Hepatocyte (in vitro differentiated cells): Measurements from ENCODE around the gene KCNQ5. TPM values are rescaled to one million over a fixed set of nuclear protein-coding genes. Genes with fewer than 3 reads are reported as not detected.

ENCODE experiments used
- DNase-seq: peaks from one replicate; pipeline ENCODE4 v3.0.0-alpha.2; 2016; ENCODE audit warnings: low spot score
- H2AFZ ChIP-seq: fragments of 200-600 bp; sonication (generic); 2 replicates; pipeline ENCODE4 v1.6.0; 2016; ENCODE audit warnings: antibody characterized with exemption, mild to moderate bottlenecking
- H3K27ac ChIP-seq: fragments of 200-600 bp; sonication (generic); 2 replicates; pipeline ENCODE4 v1.5.1; 2016; ENCODE audit warnings: mild to moderate bottlenecking
- H3K27me3 ChIP-seq: fragments of 200-600 bp; sonication (generic); 2 replicates; pipeline ENCODE4 v1.6.1; 2016
- H3K36me3 ChIP-seq: fragments of 200-600 bp; sonication (generic); replicated peaks from 2 replicates; pipeline ENCODE4 v1.5.1; 2016; ENCODE audit warnings: low read depth; ENCODE audit not compliant: insufficient read depth
- H3K4me1 ChIP-seq: fragments of 200-600 bp; sonication (generic); 2 replicates; pipeline ENCODE4 v1.5.1; 2016; ENCODE audit warnings: mild to moderate bottlenecking, moderate library complexity; ENCODE audit not compliant: insufficient read depth
- H3K4me2 ChIP-seq: fragments of 200-600 bp; sonication (generic); 2 replicates; pipeline ENCODE4 v1.6.0; 2016
- H3K4me3 ChIP-seq: fragments of 200-600 bp; sonication (generic); 2 replicates; pipeline ENCODE4 v1.5.1; 2016; ENCODE audit warnings: mild to moderate bottlenecking
- H3K79me2 ChIP-seq: fragments of 200-600 bp; sonication (generic); 2 replicates; pipeline ENCODE4 v1.6.0; 2017; ENCODE audit warnings: mild to moderate bottlenecking
- H3K9me2 ChIP-seq: fragments of 200-600 bp; sonication (generic); replicated peaks from 2 replicates; pipeline ENCODE4 v1.6.0; 2017; ENCODE audit warnings: mild to moderate bottlenecking; ENCODE audit not compliant: insufficient read depth
- H3K9me3 ChIP-seq: fragments of 200-600 bp; sonication (generic); 2 replicates; pipeline ENCODE4 v1.5.1; 2016; ENCODE audit warnings: low read depth, mild to moderate bottlenecking
- H4K20me1 ChIP-seq: fragments of 200-600 bp; sonication (generic); 2 replicates; pipeline ENCODE4 v1.6.0; 2016; ENCODE audit warnings: mild to moderate bottlenecking; ENCODE audit not compliant: insufficient read depth, poor library complexity, severe bottlenecking
- CTCF ChIP-seq: fragments of 200-600 bp; sonication (generic); IDR thresholded peaks from 2 replicates; pipeline ENCODE4 v1.5.1; 2016; ENCODE audit warnings: antibody characterized with exemption, mild to moderate bottlenecking; ENCODE audit not compliant: poor library complexity
- EZH2 ChIP-seq: fragments of 200-600 bp; sonication (generic); IDR thresholded peaks from 2 replicates; pipeline ENCODE4 v1.6.1; 2016; ENCODE audit warnings: antibody characterized with exemption, mild to moderate bottlenecking, borderline replicate concordance
- EZH2phosphoT487 ChIP-seq: fragments of 200-600 bp; sonication (generic); IDR thresholded peaks from one replicate; pipeline ENCODE4 v1.6.1; 2018; ENCODE audit warnings: antibody characterized with exemption, mild to moderate bottlenecking, low read depth, moderate library complexity; ENCODE audit not compliant: unreplicated experiment, severe bottlenecking
- WGBS: methylation state at CpG from one replicate; pipeline ENCODE4 v1.1.6; 2016; ENCODE audit warnings: low lambda C conversion rate; ENCODE audit errors: missing lambda C conversion rate; 5-methylcytosine and 5-hydroxymethylcytosine counted together
- polyA plus RNA-seq: library from polyadenylated mRNA; unstranded; fragments of >200 nt; fragmentation: Nextera tagmentation; extraction: Ambion mirVana; gene quantifications from 2 replicates; pipeline ENCODE4 v1.2.1, GENCODE V29; 2016
- total RNA-seq: library from RNA; depleted of rRNA; stranded (reverse); fragments of >200 nt; gene quantifications from 2 replicates; pipeline ENCODE4 v1.2.3, GENCODE V29; 2014

Gene KCNQ5
- total and polyA plus RNA-seq, 2 experiments from 2014 or later = 1.6 to 2.0 TPM

DNA sequence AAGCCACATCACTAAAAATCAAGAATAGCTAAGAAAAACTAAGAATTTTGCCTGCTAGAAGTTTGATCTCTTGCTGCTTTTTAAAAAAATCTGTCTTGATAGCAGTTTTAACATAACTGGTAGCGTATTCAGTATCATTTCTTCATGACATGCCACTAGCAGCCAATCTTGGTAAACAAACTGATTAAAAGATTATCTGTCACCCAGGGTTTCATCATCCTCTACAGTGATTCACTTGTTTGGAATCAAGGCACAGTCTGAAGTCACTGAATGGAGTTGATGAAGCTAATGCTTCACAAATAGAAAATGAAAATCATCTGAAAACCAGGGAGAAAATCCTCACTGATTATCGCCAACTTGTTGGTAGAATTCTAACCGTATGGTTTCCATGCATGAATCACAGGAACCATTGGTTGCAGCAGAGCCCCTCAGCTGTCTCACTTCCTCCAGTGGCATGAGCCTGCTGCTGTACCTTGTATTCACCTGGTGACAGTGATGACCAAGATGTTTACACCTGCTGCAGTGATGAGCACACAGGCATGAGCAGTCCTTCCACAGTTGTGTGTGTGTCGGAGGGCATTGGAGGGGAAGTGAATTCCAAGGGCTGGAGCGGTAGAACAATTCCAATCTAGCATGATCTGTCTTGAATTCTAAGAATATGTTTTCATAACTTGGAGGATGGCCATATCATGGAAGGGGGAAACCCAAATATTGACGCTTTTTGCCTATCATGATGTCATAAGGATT lies 328.4 kb downstream of the KCNQ5 start:
- Histone ChIP-seq H2AFZ (no peak overlapping the region), H3K4me2 (no peak overlapping the region), H3K4me1 (peaks cover 20% of the 10 kb centered on the region), H4K20me1 (no peaks in the 10 kb centered on the region), H3K9me3 (no peaks in the 10 kb centered on the region), H3K79me2 (no peaks in the 10 kb centered on the region), H3K27me3 (no peaks in the 10 kb centered on the region), H3K9me2 (no peaks in the 10 kb centered on the region), H3K4me3 (no peak overlapping the region), H3K27ac (peak overlapping the region; percentile 46), H3K36me3 (no peaks in the 10 kb centered on the region)
- peak; percentile 42 for DNase-seq
- TF ChIP-seq EZH2phosphoT487 (no peak), EZH2 (no peak), CTCF (no peak)
- 86% methylated on average over 6 of the region's 6 CpGs for WGBS

DNA sequence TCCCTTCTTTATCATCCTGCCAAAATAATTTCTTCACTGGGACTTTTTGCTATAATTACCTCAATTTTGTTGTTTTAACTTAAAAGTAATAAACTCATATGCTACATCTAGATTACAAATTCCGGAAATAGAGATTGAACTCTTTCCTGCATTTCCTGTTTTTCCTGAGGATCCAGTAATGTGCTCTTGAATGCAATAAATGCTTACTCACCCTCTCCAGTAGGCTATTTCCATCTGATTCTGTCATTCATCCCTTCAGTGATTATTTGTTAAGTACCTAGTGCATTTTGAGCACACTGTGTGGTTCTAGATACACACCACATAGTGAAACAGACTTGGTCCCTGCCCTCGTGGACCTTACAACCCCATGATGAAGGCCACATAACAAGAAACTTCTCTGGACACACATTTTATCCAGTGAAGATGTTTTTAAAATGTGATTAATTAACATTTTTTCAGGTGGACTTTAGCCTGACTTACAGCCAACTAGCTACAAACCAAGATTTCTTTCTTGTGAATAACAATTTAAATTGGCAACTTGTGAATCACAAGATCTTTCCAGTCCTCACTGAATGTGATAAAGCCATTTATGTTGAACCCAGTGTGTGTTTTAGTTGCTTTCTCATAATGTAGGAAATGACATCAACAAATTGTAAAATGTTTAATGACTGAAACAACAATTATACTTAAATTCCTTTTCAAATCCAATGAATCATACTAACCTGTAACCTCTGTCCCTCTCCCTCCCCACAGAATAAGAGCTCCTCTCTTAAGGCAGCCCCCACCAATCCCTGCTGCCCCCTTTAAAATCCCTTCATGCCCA lies 331.2 kb downstream of the KCNQ5 start:
- H3K27ac ChIP-seq = peak overlapping the region; percentile 62
- H3K79me2 ChIP-seq = no peaks in the 10 kb centered on the region
- no peak for DNase-seq
- no peaks in the 10 kb centered on the region for H3K27me3 ChIP-seq
- no peaks in the 10 kb centered on the region for H3K9me2 ChIP-seq
- peaks cover 20% of the 10 kb centered on the region for H3K4me1 ChIP-seq
- 78% methylated on average over 2 of the region's 2 CpGs for WGBS
- H3K9me3 ChIP-seq = no peaks in the 10 kb centered on the region
- H4K20me1 ChIP-seq = no peaks in the 10 kb centered on the region
- no peak overlapping the region for H3K4me3 ChIP-seq
- no peaks in the 10 kb centered on the region for H3K36me3 ChIP-seq
- no peak overlapping the region for H2AFZ ChIP-seq
- H3K4me2 ChIP-seq = no peak overlapping the region
- no peak for TF ChIP-seq EZH2phosphoT487

GRCh38 chr6:72953971-72954381 lies 332.1 kb downstream of the KCNQ5 start:
- no peak for TF ChIP-seq CTCF
- TF ChIP-seq EZH2 = no peak
- no peak for TF ChIP-seq EZH2phosphoT487
- Histone ChIP-seq H3K4me2 (peak overlapping the region; percentile 42), H4K20me1 (no peaks in the 10 kb centered on the region), H3K4me3 (no peak overlapping the region), H3K79me2 (no peaks in the 10 kb centered on the region), H3K4me1 (peaks cover 20% of the 10 kb centered on the region), H3K36me3 (no peaks in the 10 kb centered on the region), H3K27ac (peak overlapping the region; percentile 62), H3K9me3 (no peaks in the 10 kb centered on the region), H3K27me3 (no peaks in the 10 kb centered on the region), H3K9me2 (no peaks in the 10 kb centered on the region), H2AFZ (no peak overlapping the region)
- no peak for DNase-seq
- WGBS = 67% methylated on average over 3 of the region's 3 CpGs

DNA sequence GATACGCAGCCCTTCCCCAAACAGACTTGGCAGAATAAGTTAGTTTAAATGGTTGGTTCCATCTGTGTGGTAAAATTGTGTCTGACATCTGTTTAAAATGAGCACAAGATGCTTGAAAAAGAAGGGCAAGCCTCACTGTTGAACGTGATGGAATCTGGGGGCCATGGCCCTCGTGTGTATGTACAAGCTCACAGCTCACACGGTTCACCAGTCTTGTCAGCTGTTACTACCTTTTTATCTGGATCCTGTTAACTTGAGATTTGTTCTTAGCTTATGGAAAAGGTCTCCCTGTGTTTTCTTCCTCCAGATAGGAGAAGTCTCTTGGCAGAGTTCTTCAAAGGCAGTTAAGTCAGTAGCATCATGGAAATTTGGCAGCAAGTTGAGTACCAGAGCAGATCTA lies 332.9 kb downstream of the KCNQ5 start:
- H2AFZ ChIP-seq = no peak overlapping the region
- H3K9me2 ChIP-seq = no peaks in the 10 kb centered on the region
- 37% methylated on average over 4 of the region's 4 CpGs for WGBS
- peaks cover 20% of the 10 kb centered on the region for H3K4me1 ChIP-seq
- H3K27me3 ChIP-seq = no peaks in the 10 kb centered on the region
- H3K9me3 ChIP-seq = no peaks in the 10 kb centered on the region
- no peak for TF ChIP-seq CTCF
- no peak for TF ChIP-seq EZH2
- no peak for TF ChIP-seq EZH2phosphoT487
- no peak overlapping the region for H3K4me3 ChIP-seq
- no peaks in the 10 kb centered on the region for H3K36me3 ChIP-seq
- H3K27ac ChIP-seq = peak overlapping the region; percentile 37
- peak; percentile 22 for DNase-seq
- no peaks in the 10 kb centered on the region for H3K79me2 ChIP-seq
- H4K20me1 ChIP-seq = no peaks in the 10 kb centered on the region
- H3K4me2 ChIP-seq = peak overlapping the region; percentile 42
